ENCODE results near the gene TAOK1.

GRCh38 chr17:29444589-29444988, 54.4 kb downstream of the TAOK1 start:
- no peak for TF ChIP-seq RCOR1 (IDR thresholded peaks at IDR 0.05; ENCODE audit: low read depth, low read length)
- no peak for TF ChIP-seq CTCF (IDR thresholded peaks at IDR 0.05)
- TF ChIP-seq CHD2 (IDR thresholded peaks at IDR 0.05; ENCODE audit: low read length, partially characterized antibody): no peak
- no peak for TF ChIP-seq FOSB (CRISPR knock-in tag; IDR thresholded peaks at IDR 0.05)
- TF ChIP-seq, protein P1, sequence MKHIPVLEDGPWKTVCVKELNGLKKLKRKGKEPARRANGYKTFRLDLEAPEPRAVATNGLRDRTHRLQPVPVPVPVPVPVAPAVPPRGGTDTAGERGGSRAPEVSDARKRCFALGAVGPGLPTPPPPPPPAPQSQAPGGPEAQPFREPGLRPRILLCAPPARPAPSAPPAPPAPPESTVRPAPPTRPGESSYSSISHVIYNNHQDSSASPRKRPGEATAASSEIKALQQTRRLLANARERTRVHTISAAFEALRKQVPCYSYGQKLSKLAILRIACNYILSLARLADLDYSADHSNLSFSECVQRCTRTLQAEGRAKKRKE (CRISPR knock-in tag; IDR thresholded peaks at IDR 0.05; ENCODE audit: low read depth): no peak
- TF ChIP-seq TP53 (CRISPR knock-in tag; IDR thresholded peaks at IDR 0.05): no peak
- no peak for TF ChIP-seq RAD21 (conservative IDR thresholded peaks at IDR 0.05 in 1 of 2, IDR thresholded peaks at IDR 0.05 in 1 of 2)
- no peak for TF ChIP-seq POLR2A (IDR thresholded peaks at IDR 0.05; ENCODE audit: low read length)
- no peak for TF ChIP-seq MAZ (IDR thresholded peaks at IDR 0.05; ENCODE audit: borderline replicate concordance, low read depth, low read length)
- no peak for TF ChIP-seq NR3C1 (IDR thresholded peaks at IDR 0.05)
- TF ChIP-seq MAFK (IDR thresholded peaks at IDR 0.05; ENCODE audit: partially characterized antibody): no peak
- TF ChIP-seq, protein P2, sequence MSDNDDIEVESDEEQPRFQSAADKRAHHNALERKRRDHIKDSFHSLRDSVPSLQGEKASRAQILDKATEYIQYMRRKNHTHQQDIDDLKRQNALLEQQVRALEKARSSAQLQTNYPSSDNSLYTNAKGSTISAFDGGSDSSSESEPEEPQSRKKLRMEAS (IDR thresholded peaks at IDR 0.05): no peak
